GM12878 (cell line): ENCODE data around the gene COL1A2. TPM values are rescaled to one million over a fixed set of nuclear protein-coding genes. Genes with fewer than 3 reads are reported as not detected.

ENCODE experiments used
- ATAC-seq: fragments of 200-7000 bp; cut with Tn5 transposase; 3 replicates; pipeline ENCODE4 v1.9.1; 2020; ENCODE audit warnings: mild to moderate bottlenecking, moderate library complexity
- BruUV-seq: library from RNA; stranded (reverse); fragments of 400-500 nt; replicated peaks from 2 replicates; lab custom pipeline; 2021; lab: Mats Ljungman, UMichigan
- CTCF ChIA-PET: fragments of 300-600 bp; sonication (Branson Sonifier 250); formaldehyde crosslinking; extraction: SDS; loops from one replicate; lab custom pipeline; 2021; ENCODE audit warnings: inconsistent platforms; lab: Yijun Ruan, JAX
- POLR2A ChIA-PET: fragments of 350-600 bp; formaldehyde crosslinking; extraction: SDS; loops from one replicate; lab custom pipeline; 2021; ENCODE audit warnings: inconsistent platforms; lab: Charles Lee
- RAD21 ChIA-PET: fragments of 300-600 bp; sonication (Branson Sonifier 250); formaldehyde crosslinking; loops from one replicate; lab custom pipeline; 2023; ENCODE audit warnings: antibody characterized with exemption; ENCODE audit not compliant: unreplicated experiment; lab: Charles Lee
- SMC1A ChIA-PET: fragments of 300-600 bp; sonication (Branson Sonifier 250); formaldehyde crosslinking; loops from one replicate; lab custom pipeline; 2023; ENCODE audit not compliant: unreplicated experiment, uncharacterized antibody; lab: Charles Lee
- DNase-seq: peaks from one replicate; pipeline ENCODE4 v3.0.0-alpha.2; 2011; ENCODE audit warnings: low read depth, low spot score
- FAIRE-seq: peaks from 3 replicates; lab custom pipeline; 2011; peaks lifted over from hg19 to GRCh38; lab: Jason Lieb, UNC
- H2AFZ ChIP-seq: 2 replicates; pipeline ENCODE4 v1.6.0; 2011; ENCODE audit warnings: low read depth, low read length, control low read depth; ENCODE audit not compliant: control insufficient read depth
- H3K27ac ChIP-seq: 2 replicates; pipeline ENCODE4 v1.5.1; 2011; ENCODE audit warnings: control low read depth; ENCODE audit not compliant: control insufficient read depth, insufficient read depth
- H3K27me3 ChIP-seq, 2 experiments: replicated peaks in 1 of 2; 2 replicates each; pipeline versions ENCODE4 v1.6.0 to v1.6.1; 2011; ENCODE audit warnings: low read length in 1 of 2; ENCODE audit not compliant: control insufficient read depth in 2 of 2, insufficient read depth in 2 of 2
- H3K36me3 ChIP-seq, 2 experiments: 2 replicates each; pipeline ENCODE4 v1.5.1; 2011; ENCODE audit warnings: low read length in 1 of 2; ENCODE audit not compliant: control insufficient read depth in 2 of 2, insufficient read depth in 2 of 2
- H3K4me1 ChIP-seq: 2 replicates; pipeline ENCODE4 v1.6.1; 2011; ENCODE audit warnings: mild to moderate bottlenecking, low read length, moderate library complexity, mixed read lengths; ENCODE audit not compliant: control insufficient read depth, insufficient read depth
- H3K4me2 ChIP-seq: 2 replicates; pipeline ENCODE4 v1.6.0; 2011; ENCODE audit warnings: control low read depth; ENCODE audit not compliant: control insufficient read depth, insufficient read depth
- H3K4me3 ChIP-seq: fragments of 200-600 bp; sonication (generic); 2 replicates; pipeline ENCODE4 v1.5.1; 2016
- H3K79me2 ChIP-seq: 2 replicates; pipeline ENCODE4 v1.6.0; 2011; ENCODE audit warnings: low read length; ENCODE audit not compliant: control insufficient read depth, insufficient read depth
- H3K9ac ChIP-seq: 2 replicates; pipeline ENCODE4 v1.8.0; 2011; ENCODE audit warnings: low read length, control low read depth, mixed read lengths; ENCODE audit not compliant: control insufficient read depth, insufficient read depth
- H3K9me3 ChIP-seq: replicated peaks from 3 replicates; pipeline ENCODE4 v1.5.1; 2011; ENCODE audit warnings: mild to moderate bottlenecking, low read length; ENCODE audit not compliant: control insufficient read depth, insufficient read depth
- H4K20me1 ChIP-seq: 2 replicates; pipeline ENCODE4 v1.6.0; 2011; ENCODE audit not compliant: control insufficient read depth, insufficient read depth
- ATF2 ChIP-seq: IDR thresholded peaks from 2 replicates; pipeline ENCODE4 v1.6.1; 2012; ENCODE audit warnings: low read length, inconsistent platforms
- BHLHE40 ChIP-seq, 2 experiments: fragments of 450-650 bp in 1 of 2; IDR thresholded peaks; 2 replicates each; pipeline ENCODE4 v1.6.1; 2011 to 2017; ENCODE audit warnings: low read depth in 2 of 2, borderline replicate concordance in 1 of 2, improper control_type of control experiment in 1 of 2, low read length in 1 of 2, mild to moderate bottlenecking in 1 of 2
- BMI1 ChIP-seq: fragments of 450-650 bp; IDR thresholded peaks from 2 replicates; pipeline ENCODE4 v1.6.1; 2016; ENCODE audit warnings: mild to moderate bottlenecking, moderate library complexity, borderline replicate concordance
- CHD1 ChIP-seq: IDR thresholded peaks from 2 replicates; pipeline ENCODE4 v1.6.1; 2012; ENCODE audit warnings: low read depth, low read length, improper control_type of control experiment
- HSF1 ChIP-seq: fragments of 150-350 bp; IDR thresholded peaks from 2 replicates; pipeline ENCODE4 v1.6.1; 2014; ENCODE audit warnings: mild to moderate bottlenecking, low read depth, low read length
- IRF5 ChIP-seq: fragments of 450-650 bp; IDR thresholded peaks from 2 replicates; pipeline ENCODE4 v1.6.1; 2017; ENCODE audit warnings: borderline replicate concordance
- PAX5 ChIP-seq: IDR thresholded peaks from 2 replicates; pipeline ENCODE4 v1.6.1; 2011; ENCODE audit warnings: low read depth, low read length, borderline replicate concordance
- RBBP5 ChIP-seq: fragments of 200-600 bp; sonication (generic); conservative IDR thresholded peaks from 2 replicates; pipeline ENCODE4 v1.6.1; 2016
- ZBED1 ChIP-seq: IDR thresholded peaks from 2 replicates; pipeline ENCODE4 v1.6.1; 2016; ENCODE audit warnings: borderline replicate concordance
- ZNF217 ChIP-seq: fragments of 450-650 bp; IDR thresholded peaks from 2 replicates; pipeline ENCODE4 v1.6.1; 2017; ENCODE audit warnings: antibody characterized with exemption, mild to moderate bottlenecking
- ZSCAN29 ChIP-seq: fragments of 450-650 bp; IDR thresholded peaks from 2 replicates; pipeline ENCODE4 v1.6.1; 2017; ENCODE audit warnings: mild to moderate bottlenecking, moderate library complexity
- WGBS: methylation state at CpG from one replicate; pipeline ENCODE4 v1.1.6; 2016; ENCODE audit warnings: low lambda C conversion rate; ENCODE audit not compliant: insufficient replicate concordance, insufficient coverage; ENCODE audit errors: missing lambda C conversion rate; 5-methylcytosine and 5-hydroxymethylcytosine counted together
- in situ Hi-C: fragments of 300-500 bp; cut with MboI; formaldehyde crosslinking; loops from 9 replicates; pipeline ENCODE4 v1.14.3; 2018; ENCODE audit warnings: mixed read lengths
- intact Hi-C: fragments of 100-400 bp; cut with micrococcal nuclease; formaldehyde crosslinking; loops from one replicate; pipeline ENCODE4 v1.14.2; 2022; ENCODE audit not compliant: unreplicated experiment
- polyA plus RNA-seq, 11 experiments: library from polyadenylated mRNA; depleted of rRNA in 4 of 11; unstranded in 6 of 11; stranded (reverse) in 5 of 11; fragments of >200 nt; fragmentation: Nextera tagmentation in 4 of 11; fragmentation: Illumina TruSeq in 1 of 11; extraction: Ambion mirVana in 4 of 11; extraction: Trizol in 1 of 11; gene quantifications; 1 replicate in 1 of 11; 2 replicates in 10 of 11; pipeline versions ENCODE4 v1.2.1 to v1.2.3, GENCODE V29; 2011 to 2016; ENCODE audit warnings: inconsistent platforms in 2 of 11, missing spikeins in 2 of 11, low read depth in 1 of 11
- total RNA-seq, 4 experiments: library from RNA; depleted of rRNA in 3 of 4; stranded (reverse); fragments of >200 nt in 3 of 4; fragmentation: Illumina TruSeq in 1 of 4; extraction: Trizol in 1 of 4; gene quantifications; 2 replicates each; pipeline versions ENCODE4 v1.2.1 to v1.2.3, GENCODE V29; 2013 to 2021

Gene COL1A2
- total and polyA plus RNA-seq, 10 of the 15 experiments (the other 5 are each of a cell fraction or from before 2014, with no cell fraction given) = 0.03 to 2.5 (median 0.76) TPM; not detected in 4

- Histone ChIP-seq H3K4me2 (no peak overlapping the region), H3K79me2 (no peaks in the 10 kb centered on the region), H3K4me1 (no peaks in the 10 kb centered on the region), H3K9me3 (no peaks in the 10 kb centered on the region), H3K4me3 (no peak overlapping the region), H3K36me3 (no peaks in the 10 kb centered on the region), H3K27ac (no peak overlapping the region), H3K27me3 (no peaks in the 10 kb centered on the region), H2AFZ (no peak overlapping the region), H3K9ac (no peak overlapping the region), H4K20me1 (no peaks in the 10 kb centered on the region)
- in situ Hi-C loops = loop anchor here (25.0 kb wide), 1 partner anchor 1255 kb away; no protein-coding TSS in a partner anchor
- ChIA-PET POLR2A (no interaction called here), RAD21 (interaction anchor here (1.3 kb wide), 1 partner anchor 1044 kb away, joined by 3 read pairs; no protein-coding TSS in a partner anchor), CTCF (interaction anchor here (1.3 kb wide), 2 partner anchors 13 to 633 kb away, joined by 3 read pairs; no protein-coding TSS in a partner anchor), SMC1A (interaction anchor here (1.6 kb wide), 1 partner anchor 11 kb away, joined by 3 read pairs; no protein-coding TSS in a partner anchor)
- no peak for ATAC-seq
- intact Hi-C loops = no loop called here
- no peak for FAIRE-seq
- TF ChIP-seq IRF5 (no peak), ZSCAN29 (no peak)
- DNase-seq = no peak
- no TSS peak for BruUV-seq
- WGBS = 49% methylated on average over 2 of the region's 2 CpGs
These were observed 37.6 kb downstream of the COL1A2 start for GRCh38 chr7:94432281-94432670.

GRCh38 chr7:94432817-94433216 lies 38.1 kb downstream of the COL1A2 start:
- CTCF ChIA-PET = interaction anchor here (0.6 to 1.3 kb wide), 3 partner anchors 12 to 634 kb away, joined by 3 read pairs; no protein-coding TSS in a partner anchor
- no peak for TF ChIP-seq CHD1
- no peak for TF ChIP-seq ATF2
- no peak for TF ChIP-seq BMI1
- no peak for TF ChIP-seq HSF1
- no peak for TF ChIP-seq PAX5
- TF ChIP-seq RBBP5 = no peak
- no peak for TF ChIP-seq BHLHE40 (IDR thresholded peaks at IDR 0.05; ENCODE audit: borderline replicate concordance in 1 of 2, low read depth in 2 of 2, low read length in 1 of 2)
- TF ChIP-seq ZBED1 = no peak
- TF ChIP-seq ZNF217 = no peak
- no peak for TF ChIP-seq ZSCAN29

More at GRCh38 chr7:94432817-94433216, 38.1 kb downstream of the COL1A2 start:
- ATAC-seq = no peak
- Histone ChIP-seq H3K36me3 (no peaks in the 10 kb centered on the region), H3K4me3 (no peak overlapping the region), H3K27ac (no peak overlapping the region), H3K79me2 (no peaks in the 10 kb centered on the region), H4K20me1 (no peaks in the 10 kb centered on the region), H3K9ac (no peak overlapping the region), H3K27me3 (no peaks in the 10 kb centered on the region), H3K4me1 (no peaks in the 10 kb centered on the region), H3K9me3 (no peaks in the 10 kb centered on the region), H2AFZ (no peak overlapping the region), H3K4me2 (no peak overlapping the region)
- no peak for FAIRE-seq
- no peak for DNase-seq
- WGBS = 0% methylated on average over 1 of the region's 1 CpG
- intact Hi-C loops = no loop called here
- ChIA-PET POLR2A (no interaction called here), RAD21 (interaction anchor here (1.3 kb wide), 1 partner anchor 1043 kb away, joined by 3 read pairs; no protein-coding TSS in a partner anchor), SMC1A (interaction anchor here (1.6 kb wide), 1 partner anchor 10 kb away, joined by 3 read pairs; no protein-coding TSS in a partner anchor)
- in situ Hi-C loops = loop anchor here (25.0 kb wide), 1 partner anchor 1254 kb away; no protein-coding TSS in a partner anchor
- BruUV-seq = no TSS peak
